GM03348 (cell line): ENCODE results near the gene C1S.
"Not testable (repeated sequence)": the region's sequence is repeated elsewhere in the genome, so short reads cannot be mapped to it uniquely, and the experiment has no call there.

Experiments
- DNase-seq: peaks from one replicate; pipeline ENCODE4 v3.0.0; 2012; ENCODE audit warnings: low spot score

The C1S gene

DNA sequence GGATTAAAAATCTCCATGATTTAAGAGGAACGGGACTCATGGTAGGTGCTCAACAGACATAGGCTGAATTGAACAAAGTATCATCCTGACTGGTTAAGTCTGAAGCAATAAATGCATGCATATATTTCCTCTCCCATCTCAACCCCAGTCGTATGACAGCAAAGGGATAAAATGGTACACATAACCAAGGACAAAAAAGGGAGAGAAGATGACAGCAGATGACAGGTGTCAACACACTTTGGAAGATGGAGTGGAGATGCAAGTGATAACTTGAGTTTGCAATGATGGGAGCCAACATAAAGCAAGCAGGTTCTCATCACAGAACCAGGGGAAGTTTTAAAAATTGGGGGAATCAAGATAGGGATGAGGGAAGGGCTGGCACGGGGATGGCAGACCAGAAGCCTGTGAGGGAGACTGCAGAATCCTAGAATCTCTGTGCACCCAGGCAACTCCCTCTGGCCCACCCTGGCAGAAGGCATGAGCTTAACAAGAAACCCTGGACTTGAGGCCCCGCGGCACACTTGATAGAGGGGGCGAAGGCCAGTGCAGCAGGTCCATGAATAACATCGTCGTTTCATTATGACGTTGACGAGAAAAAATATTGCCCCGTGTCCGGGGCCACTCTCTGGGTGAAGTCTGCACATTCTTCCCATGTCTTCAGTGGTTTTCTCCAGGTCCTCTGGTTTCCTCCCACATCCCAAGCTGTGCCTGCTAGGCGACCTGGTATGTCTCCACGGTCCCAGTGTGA lies 43.5 kb downstream of the C1S start:
- no peak for DNase-seq

DNA sequence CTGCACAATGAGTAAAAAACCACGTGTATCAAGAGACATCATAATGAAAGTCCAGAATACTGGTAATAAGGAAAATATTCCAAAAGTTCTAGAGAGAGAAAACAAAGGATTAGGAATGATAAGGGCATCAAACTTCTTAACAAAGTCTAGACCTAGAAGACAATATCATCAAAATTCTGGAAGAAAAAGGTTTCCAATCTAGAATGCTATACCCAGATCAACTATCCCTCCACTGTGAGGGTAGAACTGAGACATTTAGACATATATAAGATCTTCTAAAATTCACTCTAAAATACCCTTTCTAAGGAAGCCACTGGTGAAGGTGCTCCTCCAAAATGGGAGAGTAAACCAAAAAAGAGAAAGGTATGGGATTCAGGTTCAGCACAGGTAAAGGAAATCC lies 45.6 kb downstream of the C1S start:
- DNase-seq = no peak

DNA sequence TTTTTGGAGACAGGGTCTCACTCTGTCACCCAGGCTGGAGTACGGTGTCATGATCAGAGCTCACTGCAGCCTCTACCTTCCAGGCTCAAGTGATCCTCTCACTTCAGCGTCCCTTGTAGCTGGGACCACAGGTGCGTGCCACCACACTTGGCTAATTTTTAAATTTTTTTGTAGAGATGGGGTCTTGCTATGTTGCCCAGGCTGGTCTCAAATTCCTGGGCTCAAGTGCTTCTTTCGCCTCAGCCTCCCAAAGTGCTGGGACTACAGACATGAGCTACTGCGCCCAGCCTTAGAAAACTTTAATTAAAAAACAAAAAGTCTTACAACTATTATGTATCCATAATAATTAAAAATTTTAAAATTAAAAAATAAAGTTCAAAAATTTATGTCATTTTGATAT lies 46.7 kb downstream of the C1S start:
- not testable (repeated sequence) for DNase-seq

DNA sequence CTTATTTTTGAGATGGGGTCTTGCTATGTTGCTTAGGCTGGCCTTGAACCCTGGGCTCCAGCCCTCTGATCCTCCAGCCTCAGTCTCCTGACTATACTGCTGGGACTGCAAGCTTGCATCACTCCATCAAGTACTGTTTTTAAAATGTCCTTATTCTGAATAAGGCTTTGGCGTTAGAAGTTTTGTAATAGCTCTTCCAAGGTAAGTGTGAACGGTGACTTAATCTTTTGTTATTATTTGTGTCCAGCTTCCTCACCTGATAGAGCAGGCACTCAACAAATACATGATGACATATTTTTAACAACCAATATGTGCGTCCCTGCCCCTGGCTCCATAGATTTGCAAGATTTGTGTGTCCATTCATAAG lies 47.1 kb downstream of the C1S start:
- DNase-seq = no peak

DNA sequence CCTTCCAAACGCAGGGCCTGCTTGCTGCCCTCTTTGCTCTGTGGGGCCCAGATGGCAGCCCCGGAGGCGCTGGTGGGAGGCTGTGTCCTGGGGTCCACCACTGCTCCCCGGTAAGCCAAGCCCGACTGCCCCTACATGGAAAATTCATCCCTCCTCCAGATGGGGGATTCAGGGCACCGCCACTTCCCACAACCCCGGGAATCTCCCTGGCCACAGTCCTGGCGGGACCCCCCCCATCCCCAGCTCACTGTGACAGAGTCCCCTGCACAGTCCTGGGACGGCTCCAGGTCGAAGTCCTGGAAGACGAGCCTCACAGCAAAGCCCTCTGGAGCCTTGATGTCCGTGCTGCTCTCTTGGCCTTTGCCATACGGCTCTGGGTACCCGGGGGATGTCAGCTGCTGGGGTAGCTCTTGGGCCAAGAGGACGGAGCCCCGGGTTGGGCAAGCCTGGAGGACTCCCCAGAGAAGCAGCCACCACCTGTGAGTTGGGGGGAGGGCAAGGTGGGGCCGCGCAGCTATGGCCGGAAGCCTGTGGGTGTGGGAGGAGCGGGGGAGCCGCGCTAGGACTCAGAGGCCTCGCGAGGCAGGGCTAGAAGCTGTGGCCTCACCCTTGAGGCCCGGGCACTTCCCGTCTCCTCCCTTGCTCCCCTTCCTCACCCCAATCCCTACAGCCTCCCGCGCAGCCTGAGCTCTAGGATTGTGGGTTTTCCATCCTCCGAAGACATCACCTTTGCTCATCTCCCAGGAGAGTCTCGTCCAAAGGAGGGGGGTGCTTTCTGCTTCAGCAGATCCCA lies 47.7 kb downstream of the C1S start:
- DNase-seq = peak; percentile 91

DNA sequence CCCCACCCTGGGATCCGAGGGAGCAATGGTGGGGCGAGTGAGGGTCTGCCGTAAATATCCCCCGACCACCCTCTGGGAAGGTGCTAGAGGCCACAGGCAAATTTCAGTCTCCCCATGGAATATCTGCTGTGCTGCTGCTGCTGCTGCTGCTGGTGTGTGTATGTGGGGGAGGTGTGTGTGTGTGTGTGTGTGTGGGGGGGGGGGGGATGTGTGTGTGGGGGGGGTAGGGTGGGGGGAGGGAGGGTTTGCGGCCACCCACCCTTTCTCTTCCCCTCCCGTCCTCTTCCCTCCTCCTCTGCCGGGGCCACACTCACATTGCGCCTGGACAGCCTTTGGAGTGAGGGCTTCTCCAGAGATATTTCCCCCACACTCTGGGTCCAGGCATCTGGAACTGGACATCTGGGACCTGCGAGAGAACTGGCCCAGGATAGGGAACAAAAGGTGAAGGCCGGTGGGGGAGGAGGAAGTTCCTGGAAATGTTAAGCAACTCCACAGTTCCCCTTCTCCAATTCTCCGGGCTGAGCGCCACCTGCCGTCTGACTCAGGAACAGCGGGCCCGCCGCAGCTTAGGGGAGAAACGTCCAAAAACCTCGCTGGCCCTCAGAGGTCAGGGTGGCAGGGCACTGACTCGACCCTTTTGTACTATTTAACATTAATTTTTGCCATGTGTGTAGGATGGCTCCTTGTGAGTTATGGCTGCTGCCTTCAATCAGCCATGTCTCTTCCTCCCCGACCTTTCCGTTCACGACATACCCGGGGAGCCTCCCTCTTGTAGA lies 48.5 kb downstream of the C1S start, which contains the start of gene C1RL:
Gene C1RL (minus strand): TSS at position 419 of the 776 bp plus-strand sequence. CDS start 34 bp downstream, at position 385.
- peak; percentile 91 for DNase-seq

DNA sequence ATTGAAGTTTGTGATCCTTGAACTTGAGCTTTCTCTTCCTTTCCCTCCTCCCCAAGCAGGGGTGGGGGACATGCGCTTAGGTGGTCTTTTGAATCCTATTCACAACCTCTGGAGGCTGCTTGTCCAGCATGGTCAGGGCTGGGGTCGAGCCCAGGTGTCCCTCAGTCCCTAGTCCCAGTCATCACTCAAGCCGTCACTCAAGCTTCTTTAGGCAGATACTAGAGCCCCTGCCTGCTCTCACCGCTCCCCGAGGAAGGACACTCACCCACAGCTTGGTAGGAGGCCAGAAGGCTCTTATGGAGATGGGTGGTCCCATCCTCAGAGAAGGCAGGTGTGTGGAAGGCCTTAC lies 49.0 kb downstream of the C1S start:
- no peak for DNase-seq

DNA sequence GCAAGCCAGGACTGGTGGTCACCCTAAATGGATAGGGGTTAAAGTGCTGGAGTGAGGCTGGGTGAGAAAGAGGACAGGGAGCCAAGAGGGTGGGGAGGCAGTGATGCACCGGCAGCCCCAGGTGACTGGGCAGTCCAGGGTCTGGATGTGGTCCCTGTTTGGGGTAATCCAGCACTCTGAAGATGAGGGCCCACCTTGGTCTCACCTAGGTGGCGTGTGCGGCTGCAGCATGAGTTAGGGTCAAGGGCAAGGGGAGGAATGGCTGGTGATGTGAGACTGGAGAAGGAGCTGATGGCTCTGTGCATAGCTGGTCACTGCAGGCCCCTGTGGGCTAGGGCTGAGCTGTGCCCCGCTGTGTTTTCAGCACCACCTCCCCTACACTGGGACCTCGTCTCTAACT lies 50.1 kb downstream of the C1S start:
- DNase-seq = no peak

DNA sequence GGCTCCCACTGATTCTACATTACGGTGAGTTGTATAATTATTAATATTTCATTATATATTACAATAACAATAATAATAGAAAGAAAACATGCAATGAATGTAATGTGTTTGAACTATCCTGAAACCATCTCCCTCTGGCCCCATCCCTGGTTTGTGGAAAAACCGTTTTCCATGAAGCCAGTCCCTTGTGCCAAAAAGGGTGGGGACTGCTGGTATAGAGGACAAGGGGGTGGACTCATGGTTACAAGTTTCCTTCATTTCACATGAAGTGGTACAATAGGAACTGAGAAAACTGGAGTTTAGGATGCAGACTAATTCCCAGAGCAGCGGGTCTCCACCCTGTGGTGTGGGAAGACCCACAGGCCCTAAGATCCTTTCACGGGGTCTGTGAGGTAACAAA lies 51.5 kb downstream of the C1S start:
- DNase-seq = no peak

DNA sequence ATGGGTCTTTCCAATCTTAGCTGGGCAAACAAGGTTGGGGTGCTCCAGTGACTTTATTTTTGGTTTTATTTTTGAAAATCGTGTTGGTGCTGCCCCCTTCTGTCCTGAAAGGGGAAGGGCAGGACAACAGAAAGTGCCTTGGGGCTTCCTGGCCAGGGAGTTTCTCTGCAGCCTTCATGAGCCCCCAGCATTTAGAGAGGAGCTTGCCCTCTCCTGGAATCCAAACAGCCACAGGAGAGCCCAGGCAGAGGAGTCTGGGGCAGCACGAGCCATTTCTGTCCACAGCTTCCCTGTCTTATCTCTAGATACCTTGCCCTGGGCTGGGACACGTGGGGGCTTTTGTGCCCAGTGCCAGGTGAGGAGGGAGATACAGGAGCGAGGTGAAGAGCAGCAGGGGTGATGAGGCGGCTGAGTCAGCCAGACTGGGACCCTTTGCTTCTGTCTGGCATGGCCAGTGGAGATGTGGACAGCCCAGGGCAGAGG lies 52.9 kb downstream of the C1S start:
- DNase-seq = peak; percentile 81

DNA sequence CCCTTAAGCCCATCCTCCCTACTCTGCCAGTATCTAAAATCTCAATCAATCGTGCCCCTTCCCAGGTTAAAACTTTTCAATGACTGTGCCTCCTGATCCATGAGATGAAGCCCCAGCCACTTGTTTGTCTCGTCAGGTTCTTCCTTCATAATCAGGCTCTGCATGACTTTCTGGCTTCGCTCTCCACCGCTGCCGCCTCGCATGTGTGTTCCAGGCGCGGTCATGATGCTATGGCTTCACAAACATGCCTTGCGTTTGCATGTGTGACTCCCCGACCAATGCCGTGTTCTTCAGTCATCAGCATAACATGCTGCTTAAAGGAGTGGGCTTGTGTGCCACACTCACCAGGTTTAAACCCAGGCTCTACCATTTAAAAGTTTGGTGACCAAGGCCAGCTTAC lies 53.5 kb downstream of the C1S start:
- no peak for DNase-seq

DNA sequence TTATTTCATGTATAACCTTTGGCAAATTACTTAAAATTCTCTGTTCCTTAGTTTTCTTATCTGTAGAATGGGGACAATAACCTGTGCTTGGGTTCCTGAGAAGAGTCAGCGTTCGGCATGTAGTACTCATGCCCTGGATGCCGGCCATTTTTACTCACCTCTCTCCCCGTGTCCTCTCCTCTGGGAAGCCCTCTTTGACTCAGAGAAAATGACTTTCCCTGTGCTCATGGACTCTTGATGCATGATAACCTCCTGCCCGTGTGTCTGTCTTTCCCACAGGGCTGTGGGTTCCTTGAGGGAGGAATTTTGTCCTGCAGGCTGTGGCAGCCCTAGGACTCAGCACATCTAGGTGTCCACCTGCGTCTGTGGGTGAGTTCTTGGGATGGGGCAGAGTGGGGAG lies 54.3 kb downstream of the C1S start:
- DNase-seq = no peak

DNA sequence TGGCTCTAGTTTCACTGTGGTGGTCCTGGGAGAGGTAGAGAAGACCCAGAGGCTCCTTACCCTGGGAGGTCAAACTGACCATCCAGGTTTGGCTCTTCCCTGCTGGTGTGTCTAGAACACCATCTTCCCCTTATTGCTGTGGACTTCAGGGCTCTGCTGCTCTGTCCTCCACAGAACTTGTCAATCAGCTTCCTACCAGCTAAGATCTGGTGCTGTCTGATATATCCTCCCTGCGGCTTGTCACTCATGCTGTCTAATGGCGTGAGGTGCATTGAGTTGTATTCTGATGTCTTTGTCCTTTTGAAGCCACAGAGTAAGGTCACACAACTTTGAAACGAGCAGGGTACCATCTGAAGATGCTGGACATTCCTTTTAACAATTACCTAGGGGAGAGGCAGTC lies 55.7 kb downstream of the C1S start:
- DNase-seq = no peak

DNA sequence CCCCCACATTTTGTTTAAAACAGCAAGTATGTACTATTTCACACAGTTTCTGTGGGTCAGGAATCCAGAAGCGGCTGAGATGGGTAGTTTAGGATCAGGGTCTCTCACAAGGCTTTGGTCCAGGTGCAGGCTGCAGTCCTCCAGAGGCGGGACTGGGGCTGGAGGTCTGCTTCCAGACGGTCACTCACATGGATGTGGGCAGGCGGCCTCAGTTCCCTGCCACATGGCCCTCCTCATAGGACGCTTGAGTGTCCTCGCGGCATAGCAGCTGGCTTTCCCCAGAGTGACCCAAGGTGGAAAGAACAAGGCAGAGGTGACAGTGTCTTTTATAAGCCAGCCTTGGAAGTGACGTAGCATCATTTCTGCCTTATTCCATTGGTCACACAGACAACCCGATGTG lies 56.4 kb downstream of the C1S start:
- no peak for DNase-seq

DNA sequence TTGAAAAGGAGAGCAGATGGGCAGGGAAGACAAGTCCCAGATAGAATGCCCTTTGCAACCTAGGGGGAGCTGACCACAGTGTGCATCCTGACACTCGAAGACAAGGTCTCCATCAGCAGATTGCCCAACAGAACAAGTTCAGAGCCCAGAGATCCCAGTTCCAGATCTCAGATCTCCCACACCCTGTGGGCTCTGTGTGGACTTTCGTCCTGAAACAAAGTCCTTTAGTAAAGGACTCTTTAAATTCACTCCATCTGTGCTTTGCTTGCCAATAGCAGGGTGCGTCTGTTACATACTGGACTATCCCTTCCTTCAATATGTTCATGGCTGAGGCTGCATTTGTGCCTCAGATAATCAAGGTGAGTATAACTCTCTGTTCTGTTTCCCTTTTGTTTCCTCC lies 57.2 kb downstream of the C1S start:
- DNase-seq = no peak

DNA sequence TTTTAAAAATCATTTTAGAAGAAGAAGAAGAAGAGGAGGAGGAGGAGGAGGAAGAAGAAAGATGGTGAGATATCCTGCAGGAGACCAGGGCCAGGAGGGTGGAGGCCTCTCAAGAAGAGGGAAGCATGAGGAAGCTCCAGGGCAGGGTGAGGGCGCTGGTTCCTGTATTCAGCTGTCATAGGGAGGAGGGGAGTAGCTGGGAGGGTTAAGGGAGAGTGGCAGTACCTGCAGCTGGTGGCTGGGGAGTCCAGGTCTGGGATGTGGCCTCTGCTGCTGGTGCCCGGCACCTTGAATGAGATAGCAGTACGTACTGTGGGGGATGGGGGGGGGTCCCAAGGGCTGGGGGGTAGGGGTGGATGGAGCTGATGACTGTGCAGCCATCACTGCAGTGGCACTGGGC lies 58.4 kb downstream of the C1S start:
- DNase-seq = no peak

DNA sequence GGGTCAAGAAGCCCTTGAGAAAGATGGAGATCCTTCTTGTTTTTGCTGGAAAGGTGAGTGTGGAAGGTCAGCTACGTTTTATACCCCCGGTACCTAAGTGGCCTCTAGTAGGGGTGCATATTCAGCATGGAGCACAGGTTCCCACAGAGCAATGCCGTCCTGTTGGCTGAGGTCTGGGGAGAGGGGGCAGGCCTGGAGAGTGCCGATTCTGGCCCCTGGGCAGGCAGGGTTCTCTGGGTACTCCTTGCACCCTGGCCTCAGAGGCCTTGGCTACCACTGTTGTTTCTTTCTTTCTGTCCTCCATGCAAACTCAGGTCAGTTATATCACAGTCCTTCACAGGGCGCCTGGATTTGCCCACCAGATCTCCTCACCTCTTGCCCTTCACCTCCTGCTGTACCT lies 59.6 kb downstream of the C1S start:
- DNase-seq = no peak
